CD1c-positive myeloid dendritic cell (primary cell): Measurements from ENCODE around the gene PCGF2.
"Not testable (repeated sequence)": the region's sequence is repeated elsewhere in the genome, so short reads cannot be mapped to it uniquely, and the experiment has no call there.

Source experiments
- DNase-seq: peaks from one replicate; pipeline ENCODE4 v3.0.0-alpha.2; 2016; ENCODE audit errors: extremely low spot score

The PCGF2 gene

DNA sequence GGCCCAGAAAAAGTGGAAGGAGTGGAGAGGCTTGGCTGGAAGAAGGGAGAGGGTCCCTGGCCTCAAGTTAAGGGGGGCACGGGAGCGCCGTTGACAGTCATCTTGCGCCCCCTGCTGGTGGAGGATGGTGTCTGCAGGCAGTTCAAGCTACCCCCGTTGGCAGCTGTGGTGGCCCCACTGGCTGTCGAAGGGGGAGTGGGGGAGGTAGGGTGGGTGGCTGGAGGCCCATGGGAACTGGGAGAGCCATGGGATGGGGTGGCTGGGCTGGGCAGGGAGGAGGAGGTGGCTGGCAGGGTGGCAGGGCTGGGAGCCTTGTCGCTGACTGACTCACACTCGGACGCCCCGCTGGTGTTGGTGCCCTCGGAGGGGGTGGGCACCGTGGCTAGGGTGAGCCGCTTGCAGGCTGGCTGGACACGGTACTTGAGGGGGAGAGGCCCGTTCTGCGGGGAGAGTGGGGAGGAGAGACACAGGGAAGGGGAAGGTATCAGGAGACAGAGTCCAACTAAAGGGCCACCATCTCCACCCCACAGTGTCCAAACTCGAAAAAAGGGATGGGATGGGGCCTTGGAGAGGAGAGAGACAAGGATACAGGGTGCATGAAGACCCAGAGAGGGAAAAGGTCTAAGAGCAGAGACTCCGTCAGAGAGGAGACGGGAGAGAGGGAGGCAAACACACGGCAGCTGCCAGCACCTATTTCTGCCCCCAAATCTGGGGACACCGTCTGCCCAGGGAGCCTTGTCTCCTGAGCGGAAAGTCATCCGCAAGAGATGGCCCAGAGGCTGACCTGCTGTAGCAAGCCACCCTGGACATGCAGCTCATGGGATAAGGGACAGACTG is 12.8 kb downstream of the PCGF2 start:
- DNase-seq = peak; percentile 67

DNA sequence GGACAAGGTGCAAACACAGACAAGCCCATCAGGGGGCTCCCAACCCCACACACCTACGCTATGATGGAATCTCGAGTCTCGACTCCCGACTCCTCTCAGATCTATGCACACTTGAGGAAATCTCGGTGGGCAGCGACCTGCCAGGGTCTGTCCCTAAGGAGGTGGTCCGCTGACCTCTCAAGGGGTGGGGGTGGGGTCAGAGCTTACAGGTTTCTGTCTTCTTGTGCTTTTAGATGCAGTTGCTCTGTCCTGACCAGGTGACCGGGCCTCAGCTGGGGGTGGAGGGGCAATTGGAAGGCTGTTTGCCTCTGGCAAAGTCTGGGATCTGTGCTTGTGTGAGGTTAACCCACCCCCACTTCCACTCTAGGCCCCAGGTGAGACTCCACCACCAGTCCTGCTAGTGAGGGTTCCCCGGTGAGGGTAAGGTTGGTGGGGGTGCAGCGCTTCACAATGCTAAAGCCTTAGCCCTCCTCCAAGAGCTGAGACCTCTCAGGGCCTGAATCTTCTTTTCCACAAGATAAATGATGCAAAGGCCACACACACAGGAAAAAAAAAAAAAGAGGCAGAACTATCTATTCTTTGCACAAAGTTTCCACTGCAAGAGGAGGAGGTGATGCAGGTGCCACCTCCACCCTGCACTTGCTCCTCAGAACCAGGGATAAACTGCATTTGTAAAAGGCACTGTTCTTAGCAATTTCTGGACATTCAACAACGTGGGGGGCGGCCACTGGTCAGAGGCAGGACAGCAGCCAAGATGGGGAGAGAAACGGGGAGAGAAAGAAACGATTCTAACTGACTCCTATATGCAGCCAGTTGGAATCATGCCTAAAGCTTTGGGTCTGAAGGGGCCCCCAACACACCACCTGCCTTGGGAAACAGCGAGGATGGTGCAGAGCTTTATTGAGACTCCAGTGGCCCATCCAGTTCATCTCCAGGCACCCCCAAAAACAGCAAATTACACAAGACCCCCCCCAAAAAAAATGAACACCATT is 13.9 kb downstream of the PCGF2 start:
- no peak for DNase-seq

DNA sequence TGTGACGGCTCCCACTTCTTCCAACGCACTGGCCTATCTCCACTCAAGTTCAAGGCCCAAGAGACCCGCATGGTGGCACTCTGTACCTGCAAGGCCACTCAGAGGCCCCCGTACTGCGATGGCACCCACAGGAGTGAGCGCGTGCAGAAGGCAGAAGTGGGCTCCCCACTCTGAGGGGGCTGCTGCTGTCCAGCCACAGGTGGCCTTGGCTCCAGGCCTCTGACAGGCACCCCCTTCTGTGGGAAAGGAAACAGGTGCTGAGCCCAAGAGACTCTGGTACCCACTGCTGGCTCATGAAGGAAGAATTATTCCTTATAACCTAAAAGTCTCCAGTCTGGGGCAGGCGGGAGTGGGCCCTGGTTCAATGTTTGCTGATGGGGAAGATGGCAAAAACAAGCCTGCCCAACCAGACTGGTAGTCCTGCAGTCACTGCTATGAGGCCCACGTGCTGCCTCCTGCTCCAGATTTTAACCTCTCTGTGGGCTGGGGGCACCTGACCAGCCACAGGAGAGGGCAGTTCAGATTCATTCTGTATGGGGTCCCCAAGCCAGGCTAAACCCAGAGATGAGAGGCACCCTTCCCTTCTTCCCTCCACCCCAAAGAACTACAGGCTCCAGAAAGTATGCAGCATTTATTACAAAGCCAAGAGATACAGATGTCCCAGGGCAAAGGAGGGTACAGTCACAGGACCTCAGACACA is 14.7 kb downstream of the PCGF2 start:
- no peak for DNase-seq

DNA sequence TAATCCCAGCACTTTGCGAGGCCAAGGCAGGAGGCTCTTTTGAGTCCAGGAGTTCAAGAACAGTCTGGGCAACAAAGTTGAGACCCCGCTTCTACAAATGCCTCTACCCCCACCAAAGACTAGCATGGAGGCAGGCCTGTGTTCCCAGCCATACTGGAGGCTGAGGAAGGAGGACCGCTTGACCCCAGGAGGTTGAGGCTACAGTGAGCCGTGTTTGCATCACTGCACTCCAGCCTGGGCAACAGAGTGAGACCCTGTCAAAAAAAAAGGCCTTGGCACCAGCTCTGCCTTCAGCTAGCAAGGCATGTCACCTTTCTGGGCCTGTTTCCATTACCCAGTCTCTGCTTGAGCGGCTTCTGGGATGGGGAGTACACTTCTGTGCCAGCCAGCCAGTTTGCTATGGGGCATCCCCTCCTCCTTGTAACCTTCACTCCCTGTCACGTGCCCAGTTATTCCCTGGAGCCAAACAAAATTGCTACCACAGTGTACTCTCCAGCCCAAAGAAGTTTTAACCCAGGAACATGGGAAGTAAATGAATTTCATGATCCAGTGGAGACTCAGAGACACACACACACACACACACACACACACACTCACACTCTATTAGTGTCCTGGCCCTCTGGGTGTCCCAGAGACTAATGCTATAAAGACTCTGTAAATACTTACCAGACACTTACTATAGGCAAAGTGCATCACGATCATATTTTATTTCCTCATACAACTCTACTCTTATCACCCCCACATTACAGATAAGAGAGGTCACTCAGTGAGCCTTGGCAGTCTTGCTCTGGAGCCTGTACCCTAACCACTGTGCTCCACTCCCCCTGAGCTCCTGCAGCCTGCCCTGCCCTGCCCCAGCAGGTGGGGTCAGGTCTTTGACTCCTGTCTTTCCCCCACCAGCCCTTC is 15.5 kb downstream of the PCGF2 start:
- DNase-seq = no peak

DNA sequence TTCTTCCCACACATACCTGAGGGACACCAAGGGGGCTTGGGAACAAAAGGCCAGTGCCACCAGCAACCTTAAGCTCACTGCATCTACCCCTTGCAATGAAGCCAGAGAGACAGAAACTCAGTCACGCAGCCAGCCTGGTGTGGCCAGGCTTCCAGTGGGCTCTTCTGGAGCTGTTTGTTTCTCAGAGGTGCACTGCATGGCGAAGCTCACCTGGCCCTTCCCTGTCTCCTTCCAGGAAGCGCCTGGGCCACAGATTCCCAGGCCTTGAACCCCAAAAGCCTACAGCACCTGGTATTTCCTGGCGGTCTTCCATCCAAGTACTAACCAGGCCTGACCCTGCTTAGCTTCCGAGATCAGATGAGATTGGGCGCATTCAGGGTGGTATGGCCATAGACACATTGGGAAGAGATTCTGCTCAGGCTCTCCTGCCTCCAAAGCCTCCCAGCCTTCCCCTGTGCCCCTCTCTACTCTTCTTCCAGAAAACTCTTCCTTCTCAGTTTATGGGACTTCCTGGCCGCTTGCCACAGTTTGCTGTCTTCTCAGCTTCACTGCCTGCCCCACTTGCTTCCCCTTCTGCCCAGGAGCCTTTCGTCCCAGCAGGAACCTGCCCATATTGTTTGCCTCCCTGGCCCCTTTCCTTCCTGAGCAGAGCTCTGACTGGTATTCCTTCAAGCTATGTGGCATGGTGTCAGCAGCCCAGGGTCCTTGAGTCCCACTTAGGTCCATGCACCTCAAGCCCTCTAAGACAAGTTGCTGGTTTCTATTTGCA is 16.4 kb downstream of the PCGF2 start:
- peak; percentile 41 for DNase-seq

DNA sequence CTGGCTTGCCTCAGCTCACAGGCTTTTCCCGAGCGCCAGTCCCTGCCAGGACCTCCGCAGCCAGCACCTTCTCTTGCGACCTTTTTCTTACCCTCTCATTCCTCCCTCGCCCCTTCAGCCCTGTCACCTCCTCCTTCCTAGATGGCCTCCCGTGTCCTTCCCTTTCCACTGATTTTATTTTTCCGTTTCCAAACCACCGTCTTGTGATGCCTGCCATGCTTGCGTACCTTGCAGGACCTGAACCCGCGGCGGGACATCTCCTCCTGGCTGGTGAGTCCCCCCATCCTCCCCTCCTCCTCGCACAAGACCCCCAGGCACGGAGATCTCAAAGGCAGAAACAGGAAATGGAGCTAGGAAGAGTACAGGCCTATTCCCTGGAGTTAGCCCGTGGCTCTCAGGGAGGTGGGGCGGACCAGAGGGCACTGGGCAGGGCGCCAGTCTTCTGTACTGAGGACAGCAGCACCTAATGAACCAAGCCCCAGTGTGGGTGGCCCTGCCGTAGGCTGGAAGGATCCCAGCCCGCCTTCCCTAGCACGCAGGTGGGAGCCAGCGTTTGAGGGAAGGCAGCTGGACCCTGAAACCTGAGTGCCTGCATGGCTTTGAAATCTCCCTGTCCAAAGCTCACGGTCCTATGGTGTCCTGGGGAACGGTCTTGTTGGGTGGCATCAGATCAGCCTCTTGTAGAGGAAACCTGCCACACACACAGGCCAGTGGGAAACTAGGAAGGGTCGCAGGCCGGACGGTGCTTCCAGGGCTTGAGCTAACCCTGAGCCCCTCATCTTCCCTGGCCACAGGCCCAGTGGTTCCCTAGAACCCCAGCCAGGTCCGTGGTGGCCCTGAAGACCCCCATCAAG is 17.4 kb downstream of the PCGF2 start:
- DNase-seq = peak; percentile 37

DNA sequence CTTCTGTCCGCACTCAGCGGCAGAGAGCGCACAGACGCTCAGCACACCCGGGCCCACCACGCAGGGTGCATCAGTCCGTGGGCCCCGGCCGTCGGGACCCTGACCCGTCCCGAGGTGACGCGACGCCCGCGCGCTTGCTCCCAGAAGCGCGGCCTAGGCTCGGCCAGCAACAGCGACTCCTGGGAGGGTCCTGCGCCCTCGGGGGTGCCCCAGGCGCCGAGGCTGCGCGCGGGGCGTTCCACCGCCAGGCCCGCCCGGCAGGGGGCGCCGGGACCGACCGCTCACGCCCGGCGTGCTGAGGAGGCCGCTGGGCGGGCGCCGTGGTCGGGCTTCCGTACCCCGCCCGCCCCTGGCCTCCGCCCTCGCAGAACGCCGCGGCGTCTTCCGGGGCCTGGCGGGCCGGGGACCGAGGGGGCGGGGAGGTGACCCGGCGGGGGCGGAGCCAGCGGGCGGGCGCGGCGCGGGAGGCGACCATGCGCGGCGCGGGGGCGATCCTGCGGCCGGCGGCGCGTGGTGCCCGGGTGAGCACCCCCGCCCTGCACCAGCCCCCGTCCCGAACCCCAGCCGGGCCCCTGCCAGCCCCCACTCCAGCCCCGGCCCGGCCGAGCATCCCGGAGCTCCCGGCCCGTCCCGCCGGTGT is 18.1 kb downstream of the PCGF2 start, which contains the start of gene CISD3:
Gene CISD3 (plus strand): TSS at position 456 of the 640 bp plus-strand sequence. CDS start 18 bp downstream, at position 474.
- DNase-seq = peak; percentile 85

DNA sequence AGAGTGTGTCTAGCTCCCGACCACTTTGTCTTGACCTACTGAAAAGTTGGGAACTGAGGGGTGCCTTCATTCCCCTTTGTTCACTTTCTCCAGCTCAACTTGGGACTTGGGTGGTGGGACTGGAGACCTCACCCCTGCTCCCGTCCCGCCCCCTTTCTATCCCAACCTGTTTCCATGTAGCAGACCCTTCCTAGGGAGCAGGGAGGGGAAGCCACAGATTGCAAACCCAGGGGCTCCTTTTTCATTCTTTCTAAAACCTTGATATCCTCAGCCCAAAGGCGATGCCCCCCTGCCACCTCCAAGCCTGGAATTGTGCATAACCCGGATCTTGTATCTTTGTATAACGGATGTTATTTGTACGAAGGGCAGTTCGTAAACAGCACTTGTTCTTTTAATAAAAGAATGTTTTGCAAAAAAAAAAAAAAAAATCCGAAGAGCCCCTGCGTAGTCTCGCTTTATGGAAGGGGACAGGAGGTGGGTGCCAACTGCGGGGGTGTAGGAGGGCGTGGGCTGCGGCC is 18.7 kb downstream of the PCGF2 start:
- DNase-seq = no peak

DNA sequence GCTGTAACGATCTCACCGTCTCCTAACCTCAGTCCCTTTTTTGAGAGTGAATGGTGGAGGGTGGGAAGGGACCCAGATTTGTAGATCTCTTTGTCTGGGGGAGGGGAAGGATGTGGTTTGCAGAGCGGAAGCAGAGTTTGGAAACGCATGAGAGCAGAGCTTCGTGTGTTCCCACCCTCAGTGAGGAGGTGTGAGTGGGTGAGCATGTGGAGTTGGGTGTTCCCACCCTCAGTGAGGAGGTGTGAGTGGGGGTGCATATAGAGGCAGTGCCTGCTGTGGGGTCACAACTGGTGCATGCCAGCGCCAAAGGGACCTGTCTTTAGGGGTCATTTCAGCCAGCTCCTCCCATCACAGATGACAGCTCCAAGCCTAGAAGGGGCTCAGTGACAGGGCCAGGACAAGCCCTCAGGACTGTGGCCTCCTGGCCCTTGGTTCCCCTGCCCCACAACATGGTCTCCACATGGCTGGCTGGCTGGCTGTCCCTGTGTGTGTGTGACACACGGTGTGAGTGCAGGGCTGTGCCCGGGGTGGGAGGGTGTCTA is 19.8 kb downstream of the PCGF2 start:
- DNase-seq = peak; percentile 64

DNA sequence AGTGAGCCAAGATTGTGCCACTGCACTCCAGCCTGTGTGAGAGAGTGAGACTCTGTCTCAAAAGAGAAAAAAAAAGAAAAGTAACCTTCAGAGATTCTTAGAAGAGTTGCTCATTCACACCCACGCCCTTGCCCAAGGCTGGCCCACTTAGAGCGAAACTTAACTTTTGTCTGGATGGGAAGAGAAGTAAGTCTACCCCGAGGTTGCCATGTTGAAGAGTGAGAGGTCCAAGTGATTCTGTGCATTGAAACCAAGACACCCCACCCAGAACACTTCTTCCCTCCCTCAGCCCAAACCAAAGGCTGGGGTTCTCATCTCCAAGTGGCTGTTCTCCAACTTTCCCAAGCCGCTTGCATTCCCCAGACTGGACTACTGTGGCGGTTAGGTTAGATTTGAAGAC is 20.4 kb downstream of the PCGF2 start:
- peak; percentile 91 for DNase-seq

DNA sequence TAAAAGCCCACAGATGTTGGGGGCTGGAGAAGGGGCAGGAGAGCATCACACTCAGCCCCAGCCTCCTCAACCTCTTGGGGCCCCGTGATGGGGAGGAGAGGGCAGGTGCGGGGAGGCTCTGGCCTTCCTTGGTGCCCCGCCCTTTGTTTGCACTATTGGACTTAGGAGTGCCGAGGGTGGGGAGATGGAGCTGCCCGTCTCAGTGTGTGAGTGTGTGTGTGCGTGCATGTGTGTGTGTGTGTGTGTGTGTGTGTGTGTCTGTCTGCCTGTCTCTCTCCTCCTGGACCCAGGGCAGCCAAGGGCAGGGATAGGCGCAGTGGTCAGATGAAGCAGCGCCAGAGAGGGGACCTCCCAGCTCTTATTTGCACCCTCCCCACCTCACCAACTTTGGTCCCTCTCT is 22.0 kb downstream of the PCGF2 start:
- not testable (repeated sequence) for DNase-seq

DNA sequence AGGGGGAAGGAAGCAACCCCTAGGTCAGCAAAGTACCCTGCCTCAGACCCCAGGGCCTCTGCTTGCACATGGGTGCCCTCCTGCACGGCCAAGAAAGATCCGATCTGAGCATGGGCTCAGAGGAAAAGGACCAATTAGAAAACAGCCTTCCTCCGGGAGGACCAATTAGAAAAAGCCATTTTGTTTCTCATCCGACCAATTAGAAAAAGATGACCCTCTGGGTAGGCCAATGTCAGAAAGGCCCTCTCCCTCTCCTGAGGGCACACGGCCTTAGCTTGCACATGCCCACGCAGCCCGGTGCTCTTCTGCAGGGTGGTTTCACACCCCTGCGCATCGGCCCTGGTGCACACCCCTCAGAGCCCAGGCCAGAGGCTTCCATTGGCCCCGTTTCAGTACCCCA is 23.1 kb downstream of the PCGF2 start:
- no peak for DNase-seq

DNA sequence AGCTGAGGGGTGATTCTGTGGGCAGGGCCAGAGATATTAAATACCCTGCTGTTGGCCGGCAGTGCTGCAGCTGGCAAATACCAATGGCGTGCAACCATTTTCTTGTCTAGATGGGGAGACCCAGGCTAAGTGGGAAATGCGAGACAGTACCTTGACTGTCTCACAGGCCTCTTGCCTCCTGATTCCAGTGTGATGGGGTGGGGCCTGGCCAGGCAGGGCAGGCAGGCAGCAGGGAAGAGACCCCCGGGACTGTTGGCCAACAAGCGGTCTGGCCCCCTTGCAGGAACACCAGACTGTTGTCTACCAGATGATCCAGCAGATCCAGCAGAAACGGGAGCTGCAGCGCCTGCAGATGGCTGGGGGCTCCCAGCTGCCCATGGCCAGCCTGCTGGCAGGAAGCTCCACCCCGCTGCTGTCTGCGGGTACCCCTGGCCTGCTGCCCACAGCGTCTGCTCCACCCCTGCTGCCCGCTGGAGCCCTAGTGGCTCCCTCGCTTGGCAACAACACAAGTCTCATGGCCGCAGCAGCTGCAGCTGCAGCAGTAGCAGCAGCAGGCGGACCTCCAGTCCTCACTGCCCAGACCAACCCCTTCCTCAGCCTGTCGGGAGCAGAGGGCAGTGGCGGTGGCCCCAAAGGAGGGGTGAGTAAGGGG is 23.7 kb downstream of the PCGF2 start:
- no peak for DNase-seq

DNA sequence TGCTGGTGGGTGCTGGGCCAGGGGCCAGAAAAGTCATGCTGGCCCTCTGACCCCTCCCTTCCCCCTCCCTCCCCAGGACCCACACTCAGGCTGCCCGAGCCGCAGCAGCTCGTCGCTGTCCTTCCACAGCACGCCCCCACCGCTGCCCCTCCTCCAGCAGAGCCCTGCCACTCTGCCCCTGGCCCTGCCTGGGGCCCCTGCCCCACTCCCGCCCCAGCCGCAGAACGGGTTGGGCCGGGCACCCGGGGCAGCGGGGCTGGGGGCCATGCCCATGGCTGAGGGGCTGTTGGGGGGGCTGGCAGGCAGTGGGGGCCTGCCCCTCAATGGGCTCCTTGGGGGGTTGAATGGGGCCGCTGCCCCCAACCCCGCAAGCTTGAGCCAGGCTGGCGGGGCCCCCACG is 26.3 kb downstream of the PCGF2 start:
- no peak for DNase-seq

DNA sequence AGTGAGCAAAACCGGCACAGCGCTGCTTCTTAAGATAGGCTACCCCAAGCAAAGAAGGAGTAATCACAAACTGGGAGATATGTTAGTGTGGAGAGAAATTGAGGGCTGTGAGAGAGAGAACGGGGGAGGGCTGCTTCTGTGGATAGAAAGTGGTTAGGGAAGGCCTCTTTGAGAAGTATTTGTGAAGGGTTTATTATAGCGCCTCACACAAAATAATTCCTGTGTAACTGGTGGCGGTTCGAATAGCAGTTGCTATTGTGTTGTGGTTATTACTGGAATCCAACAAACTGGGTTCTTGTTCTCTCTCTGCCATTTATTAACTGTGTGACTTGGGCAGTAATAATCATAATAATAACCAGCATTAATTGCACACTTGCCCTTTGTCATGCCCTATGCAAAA is 27.2 kb downstream of the PCGF2 start:
- no peak for DNase-seq

DNA sequence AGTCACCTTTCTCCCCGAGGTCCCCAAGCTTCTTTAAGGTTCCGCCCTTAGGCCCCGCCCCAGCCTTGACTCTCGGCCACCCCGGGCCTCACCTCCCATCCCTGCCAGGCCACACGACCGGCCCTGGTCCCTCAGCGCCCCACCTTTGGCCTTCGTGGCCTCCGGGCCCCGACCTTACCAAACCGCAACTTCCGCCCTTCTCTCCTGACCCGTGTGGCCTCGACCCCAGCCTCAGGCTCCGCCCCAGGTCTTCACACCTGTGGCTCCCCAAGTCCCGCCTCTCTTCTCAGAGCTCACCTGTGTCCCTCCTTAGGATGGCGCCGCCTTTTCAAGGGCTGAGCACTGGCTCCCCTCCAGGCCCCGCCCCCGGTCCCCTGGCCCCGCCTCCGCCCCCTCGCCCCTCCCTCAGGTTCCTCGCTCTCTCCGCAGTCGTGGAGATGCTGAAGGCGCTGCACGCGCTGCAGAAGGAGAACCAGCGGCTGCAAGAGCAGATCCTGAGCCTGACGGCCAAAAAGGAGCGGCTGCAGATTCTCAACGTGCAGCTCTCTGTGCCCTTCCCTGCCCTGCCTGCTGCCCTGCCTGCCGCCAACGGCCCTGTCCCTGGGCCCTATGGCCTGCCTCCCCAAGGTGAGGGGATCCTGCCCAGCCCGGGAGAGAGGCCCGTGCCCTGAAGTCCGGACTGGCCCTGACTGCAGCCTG is 28.0 kb downstream of the PCGF2 start:
- no peak for DNase-seq
